HEK293 (cell line): ENCODE results near the gene UFD1.

Experiments
- CTCF ChIA-PET: fragments of 350-600 bp; formaldehyde crosslinking; extraction: SDS; loops from one replicate; lab custom pipeline; 2021; ENCODE audit warnings: antibody characterized with exemption; lab: Yijun Ruan, JAX
- POLR2A ChIA-PET: fragments of 300-600 bp; formaldehyde crosslinking; extraction: SDS; loops from one replicate; lab custom pipeline; 2020; ENCODE audit warnings: antibody characterized with exemption, inconsistent platforms; lab: Yijun Ruan, JAX
- H3K27ac ChIP-seq: fragments of 200-500 bp; sonication (Bioruptor generic); 2 replicates; pipeline ENCODE4 v1.5.1; 2014; ENCODE audit warnings: low read depth, low read length, control low read depth, inconsistent platforms; ENCODE audit errors: extremely low read depth
- H3K36me3 ChIP-seq, 2 experiments: fragments of 200-500 bp in 1 of 2; sonication (Bioruptor generic) in 1 of 2; 1 replicate in 1 of 2; 2 replicates in 1 of 2; pipeline ENCODE4 v1.5.1; 2014 to 2017; ENCODE audit warnings: inconsistent platforms in 2 of 2, low read length in 2 of 2; ENCODE audit not compliant: control insufficient read depth in 2 of 2, insufficient read depth in 1 of 2
- H3K4me1 ChIP-seq: fragments of 200-500 bp; sonication (Bioruptor generic); 2 replicates; pipeline ENCODE4 v1.5.1; 2014; ENCODE audit warnings: mild to moderate bottlenecking, low read length, inconsistent platforms; ENCODE audit not compliant: control insufficient read depth, insufficient read depth
- H3K4me3 ChIP-seq: 2 replicates; pipeline ENCODE4 v1.5.1; 2011; ENCODE audit warnings: low read depth, mild to moderate bottlenecking, control low read depth, low read length, moderate library complexity
- H3K9me3 ChIP-seq: fragments of 200-500 bp; sonication (Bioruptor generic); 2 replicates; pipeline ENCODE4 v1.5.1; 2014; ENCODE audit warnings: low read depth, low read length, inconsistent platforms; ENCODE audit not compliant: control insufficient read depth, insufficient read depth
- EGR2 ChIP-seq: fragments of 450-650 bp; formaldehyde crosslinking; IDR thresholded peaks from 2 replicates; pipeline ENCODE4 v1.5.1; 2016; ENCODE audit warnings: low read depth, missing biosample characterization, missing genetic modification characterization
- KLF9 ChIP-seq: fragments of 450-650 bp; formaldehyde crosslinking; IDR thresholded peaks from 2 replicates; pipeline ENCODE4 v1.5.1; 2016; ENCODE audit warnings: missing biosample characterization, missing genetic modification characterization, low read depth
- SCRT2 ChIP-seq: fragments of 450-650 bp; formaldehyde crosslinking; IDR thresholded peaks from 2 replicates; pipeline ENCODE4 v1.5.1; 2016; ENCODE audit warnings: missing biosample characterization, missing genetic modification characterization
- ZFP69B ChIP-seq: fragments of 450-650 bp; formaldehyde crosslinking; IDR thresholded peaks from 2 replicates; pipeline ENCODE4 v1.5.1; 2016; ENCODE audit warnings: missing biosample characterization, missing genetic modification characterization
- ZNF2 ChIP-seq: fragments of 450-650 bp; formaldehyde crosslinking; IDR thresholded peaks from 2 replicates; pipeline ENCODE4 v1.5.1; 2016; ENCODE audit warnings: missing biosample characterization, missing genetic modification characterization
- ZNF37A ChIP-seq: fragments of 450-650 bp; IDR thresholded peaks from 2 replicates; pipeline ENCODE4 v1.5.1; 2018; ENCODE audit warnings: missing biosample characterization, missing genetic modification characterization
- TF ChIP-seq, protein P1 (sequence below): fragments of 450-650 bp; formaldehyde crosslinking; IDR thresholded peaks from 2 replicates; pipeline ENCODE4 v1.5.1; 2016; ENCODE audit warnings: missing biosample characterization, missing genetic modification characterization
- TF ChIP-seq, protein P2 (sequence below): fragments of 450-650 bp; formaldehyde crosslinking; optimal IDR thresholded peaks from 2 replicates; pipeline ENCODE3; 2016; ENCODE audit warnings: missing biosample characterization, mild to moderate bottlenecking, missing genetic modification characterization

UFD1 gene

DNA sequence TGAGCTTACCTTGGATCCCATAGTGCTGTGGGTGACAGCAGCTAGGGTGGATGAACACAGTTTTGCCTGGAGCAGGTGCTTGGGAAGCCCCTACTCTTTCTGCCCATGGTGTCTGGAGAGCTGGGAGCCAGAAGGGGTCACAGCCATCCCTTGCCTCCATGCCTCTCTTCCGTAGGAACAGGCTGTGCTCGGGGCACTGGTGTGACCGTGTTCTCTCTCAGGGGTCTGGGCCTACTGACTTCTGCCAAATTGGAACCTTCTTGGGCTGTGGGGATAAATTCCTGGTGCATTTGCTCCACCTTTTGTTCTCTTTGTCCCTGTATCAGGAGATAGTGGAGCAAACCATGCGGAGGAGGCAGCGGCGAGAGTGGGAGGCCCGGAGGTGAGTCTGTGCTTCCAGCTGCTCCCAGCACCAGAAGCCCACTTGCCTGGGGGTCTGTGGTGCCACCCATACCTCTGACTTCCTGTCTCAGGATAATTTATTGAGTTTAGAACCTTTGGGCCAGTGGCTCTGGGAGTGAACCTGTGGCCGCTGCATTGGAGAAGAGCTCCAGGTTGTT, 15.1 kb upstream of the UFD1 start (continued):
- TF ChIP-seq, protein P1, sequence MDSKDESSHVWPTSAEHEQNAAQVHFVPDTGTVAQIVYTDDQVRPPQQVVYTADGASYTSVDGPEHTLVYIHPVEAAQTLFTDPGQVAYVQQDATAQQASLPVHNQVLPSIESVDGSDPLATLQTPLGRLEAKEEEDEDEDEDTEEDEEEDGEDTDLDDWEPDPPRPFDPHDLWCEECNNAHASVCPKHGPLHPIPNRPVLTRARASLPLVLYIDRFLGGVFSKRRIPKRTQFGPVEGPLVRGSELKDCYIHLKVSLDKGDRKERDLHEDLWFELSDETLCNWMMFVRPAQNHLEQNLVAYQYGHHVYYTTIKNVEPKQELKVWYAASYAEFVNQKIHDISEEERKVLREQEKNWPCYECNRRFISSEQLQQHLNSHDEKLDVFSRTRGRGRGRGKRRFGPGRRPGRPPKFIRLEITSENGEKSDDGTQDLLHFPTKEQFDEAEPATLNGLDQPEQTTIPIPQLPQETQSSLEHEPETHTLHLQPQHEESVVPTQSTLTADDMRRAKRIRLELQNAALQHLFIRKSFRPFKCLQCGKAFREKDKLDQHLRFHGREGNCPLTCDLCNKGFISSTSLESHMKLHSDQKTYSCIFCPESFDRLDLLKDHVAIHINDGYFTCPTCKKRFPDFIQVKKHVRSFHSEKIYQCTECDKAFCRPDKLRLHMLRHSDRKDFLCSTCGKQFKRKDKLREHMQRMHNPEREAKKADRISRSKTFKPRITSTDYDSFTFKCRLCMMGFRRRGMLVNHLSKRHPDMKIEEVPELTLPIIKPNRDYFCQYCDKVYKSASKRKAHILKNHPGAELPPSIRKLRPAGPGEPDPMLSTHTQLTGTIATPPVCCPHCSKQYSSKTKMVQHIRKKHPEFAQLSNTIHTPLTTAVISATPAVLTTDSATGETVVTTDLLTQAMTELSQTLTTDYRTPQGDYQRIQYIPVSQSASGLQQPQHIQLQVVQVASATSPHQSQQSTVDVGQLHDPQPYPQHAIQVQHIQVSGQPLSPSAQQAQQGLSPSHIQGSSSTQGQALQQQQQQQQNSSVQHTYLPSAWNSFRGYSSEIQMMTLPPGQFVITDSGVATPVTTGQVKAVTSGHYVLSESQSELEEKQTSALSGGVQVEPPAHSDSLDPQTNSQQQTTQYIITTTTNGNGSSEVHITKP (tag by site-specific recombination): no peak
- TF ChIP-seq ZNF2 (no peak), SCRT2 (tag by site-specific recombination) (no peak)

DNA sequence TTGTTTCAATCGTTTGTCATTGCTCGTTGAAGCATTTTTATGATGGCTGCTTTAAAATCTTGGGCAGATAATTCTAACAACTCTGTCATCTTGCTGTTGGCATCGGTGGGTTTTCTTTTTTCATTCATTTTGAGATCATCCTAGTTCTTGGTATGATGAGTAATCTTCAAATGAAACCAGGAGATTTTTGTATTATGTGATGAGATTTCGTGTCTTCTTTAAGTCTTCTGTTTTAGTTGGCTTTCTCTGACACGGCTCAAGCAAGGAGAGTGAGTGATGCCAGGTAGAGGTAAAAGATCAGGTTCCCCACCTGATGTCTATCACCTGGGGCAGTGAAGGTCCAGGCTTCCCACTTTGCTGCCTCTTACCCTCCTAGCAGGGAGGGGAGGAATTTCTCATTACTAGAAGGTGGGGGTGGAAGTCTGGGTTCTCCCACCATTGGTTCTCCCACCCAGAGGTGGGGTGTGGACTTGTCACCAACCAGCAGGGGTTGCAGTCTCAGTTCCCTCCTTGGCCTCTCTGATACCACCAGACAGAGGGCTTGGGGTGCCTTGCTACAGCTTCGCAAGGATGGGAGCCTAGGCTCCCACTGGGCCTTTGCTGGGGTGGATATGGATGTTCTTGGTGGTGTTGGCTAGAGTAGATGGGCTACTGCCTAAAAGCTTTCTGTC, 13.6 kb upstream of the UFD1 start:
- TF ChIP-seq EGR2 (tag by site-specific recombination): 0 out of 2 replicates have a peak, but pooled peaks have one; percentile 12
- TF ChIP-seq ZNF37A (tag by site-specific recombination): no peak
- H3K36me3 ChIP-seq: peaks cover 42 to 92% of the 10 kb centered on the region in 2 experiments
- H3K4me1 ChIP-seq: no peaks in the 10 kb centered on the region
- H3K9me3 ChIP-seq: no peaks in the 10 kb centered on the region
- POLR2A ChIA-PET: interaction anchor here (0.5 kb wide), 1 partner anchor 248 kb away, joined by 7 read pairs; no protein-coding TSS in a partner anchor
- no peak overlapping the region for H3K4me3 ChIP-seq
- no peak overlapping the region for H3K27ac ChIP-seq
- CTCF ChIA-PET: interaction anchor here (0.6 to 1.3 kb wide), 2 partner anchors 34 to 138 kb away, joined by 3 to 4 read pairs; no protein-coding TSS in a partner anchor

DNA sequence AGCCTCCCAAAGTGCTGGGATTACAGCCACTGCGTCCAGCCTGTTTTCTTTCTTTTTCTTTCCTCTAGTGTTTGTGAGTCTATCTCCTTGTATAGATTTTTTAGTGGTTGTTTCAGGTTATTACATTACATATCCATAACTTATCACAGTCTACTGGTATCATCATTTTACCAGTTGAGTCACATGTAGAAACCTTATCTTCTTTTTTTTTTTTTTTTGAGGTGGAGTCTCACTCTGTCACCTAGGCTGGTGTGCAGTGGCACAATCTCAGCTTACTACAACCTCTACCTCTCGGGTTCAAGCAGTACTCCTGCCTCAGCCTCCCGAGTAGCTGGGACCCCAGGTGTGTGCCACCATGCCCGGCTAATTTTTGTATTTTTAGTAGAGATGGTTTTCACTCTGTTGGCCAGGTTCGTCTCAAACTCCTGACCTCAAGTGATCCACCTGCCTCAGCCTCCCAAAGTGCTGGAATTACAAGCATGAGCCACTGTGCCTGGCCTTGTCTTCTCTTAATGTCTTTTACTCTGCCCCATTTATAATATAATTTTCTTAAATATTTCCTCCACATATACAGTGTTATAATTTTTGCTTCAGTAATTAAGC, 11.7 kb upstream of the UFD1 start:
- no peaks in the 10 kb centered on the region for H3K4me1 ChIP-seq
- H3K9me3 ChIP-seq: no peaks in the 10 kb centered on the region
- no peak overlapping the region for H3K27ac ChIP-seq
- POLR2A ChIA-PET: no interaction called here
- H3K36me3 ChIP-seq: peaks cover 57 to 85% of the 10 kb centered on the region in 2 experiments
- CTCF ChIA-PET: interaction anchor here (0.7 to 1.8 kb wide), 4 partner anchors 11 to 139 kb away, joined by 3 to 6 read pairs (median 4); no protein-coding TSS in a partner anchor
- no peak for TF ChIP-seq ZFP69B (tag by site-specific recombination)
- TF ChIP-seq, all 188 proteins: peak for 0
- H3K4me3 ChIP-seq: no peak overlapping the region

DNA sequence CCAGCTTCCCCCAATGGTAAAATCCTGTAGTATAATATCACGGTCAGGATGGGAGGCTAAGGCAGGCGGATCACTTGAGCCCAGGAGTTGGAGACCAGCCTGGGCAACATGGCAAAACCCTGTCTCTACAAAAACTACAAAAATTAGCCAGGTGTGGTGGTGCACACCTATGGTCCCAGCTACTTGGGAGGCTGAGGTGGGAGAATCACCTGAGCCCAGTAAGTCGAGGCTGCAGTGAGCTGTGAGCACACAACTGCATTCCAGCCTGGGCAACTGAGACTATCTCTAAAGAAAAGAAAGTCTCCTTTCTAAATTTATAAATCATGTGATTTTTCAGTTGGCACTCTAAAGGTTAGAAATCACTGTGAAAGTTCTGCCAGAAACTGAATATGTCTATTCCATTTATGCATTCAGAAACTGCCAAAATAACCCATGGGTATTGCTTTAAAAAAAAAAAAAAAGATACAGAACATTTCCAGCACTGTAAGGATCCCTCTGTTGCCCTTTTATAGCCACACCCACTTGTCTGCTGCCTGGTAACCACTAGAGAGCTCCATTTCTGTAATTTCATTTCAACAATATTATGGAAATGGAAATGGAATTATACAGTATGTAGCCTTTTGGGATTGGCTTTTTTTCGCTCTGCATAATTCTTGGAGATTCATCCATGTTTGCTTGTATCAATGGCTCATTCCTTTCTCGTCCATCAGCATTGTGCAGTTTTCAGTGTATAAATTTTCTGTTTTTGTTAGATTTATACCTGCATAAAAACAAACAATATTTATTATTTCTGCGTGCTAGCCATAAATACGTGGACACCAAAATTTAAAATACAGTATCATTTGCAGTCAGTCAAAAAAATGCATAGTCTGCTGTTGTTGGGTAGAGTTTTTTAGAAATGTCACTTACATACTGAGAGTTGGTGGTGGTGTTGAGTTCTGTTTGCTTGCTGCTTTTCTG, 10.2 kb upstream of the UFD1 start:
- CTCF ChIA-PET: interaction anchor here (0.6 to 1.8 kb wide), 5 partner anchors 11 to 268 kb away, joined by 3 to 7 read pairs (median 4); no protein-coding TSS in a partner anchor
- H3K4me3 ChIP-seq: no peak overlapping the region
- no peak overlapping the region for H3K27ac ChIP-seq
- TF ChIP-seq KLF9: peak; percentile 49; the same call in 1 of the 2 replicates
- TF ChIP-seq, protein P2, sequence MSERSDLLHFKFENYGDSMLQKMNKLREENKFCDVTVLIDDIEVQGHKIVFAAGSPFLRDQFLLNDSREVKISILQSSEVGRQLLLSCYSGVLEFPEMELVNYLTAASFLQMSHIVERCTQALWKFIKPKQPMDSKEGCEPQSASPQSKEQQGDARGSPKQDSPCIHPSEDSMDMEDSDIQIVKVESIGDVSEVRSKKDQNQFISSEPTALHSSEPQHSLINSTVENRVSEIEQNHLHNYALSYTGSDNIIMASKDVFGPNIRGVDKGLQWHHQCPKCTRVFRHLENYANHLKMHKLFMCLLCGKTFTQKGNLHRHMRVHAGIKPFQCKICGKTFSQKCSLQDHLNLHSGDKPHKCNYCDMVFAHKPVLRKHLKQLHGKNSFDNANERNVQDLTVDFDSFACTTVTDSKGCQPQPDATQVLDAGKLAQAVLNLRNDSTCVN (tag by site-specific recombination): no peak
- H3K36me3 ChIP-seq: peaks cover 59 to 85% of the 10 kb centered on the region in 2 experiments
- H3K9me3 ChIP-seq: no peaks in the 10 kb centered on the region
- no peaks in the 10 kb centered on the region for H3K4me1 ChIP-seq
- POLR2A ChIA-PET: interaction anchor here (0.7 to 1.4 kb wide), 3 partner anchors 10 to 156 kb away, joined by 3 to 6 read pairs (median 3); partner anchors contain the start of gene CDC45
